HG02970 (cell line): ENCODE results near the gene HSPB9.

ENCODE experiments used
- ATAC-seq: cut with Tn5 transposase; IDR thresholded peaks from one replicate; pipeline ENCODE4 v1.9.1; 2021; ENCODE audit warnings: mild to moderate bottlenecking, moderate library complexity, moderate number of reproducible peaks; ENCODE audit not compliant: unreplicated experiment, low FRiP score

The HSPB9 gene

GRCh38 chr17:42122371-42123303 is at the start of gene HSPB9:
Gene HSPB9 (plus strand): TSS chr17:42122804. CDS start chr17:42122851, 47 bp downstream.
- no peak for ATAC-seq

GRCh38 chr17:42075789-42076188 is 46.8 kb upstream of the HSPB9 start:
- no peak for ATAC-seq

- ATAC-seq = no peak
These were observed 45.6 kb upstream of the HSPB9 start for GRCh38 chr17:42076797-42077559.

- ATAC-seq = no peak
These were observed 44.8 kb upstream of the HSPB9 start for GRCh38 chr17:42077755-42078154.

GRCh38 chr17:42078396-42079043 is 44.1 kb upstream of the HSPB9 start:
- ATAC-seq = no peak

GRCh38 chr17:42079541-42079940 is 43.1 kb upstream of the HSPB9 start:
- ATAC-seq = no peak

- no peak for ATAC-seq
These were observed 41.0 kb upstream of the HSPB9 start for GRCh38 chr17:42081516-42082129.

GRCh38 chr17:42087042-42087701 is 35.4 kb upstream of the HSPB9 start:
- ATAC-seq = no peak

GRCh38 chr17:42087736-42088705 is 34.6 kb upstream of the HSPB9 start:
- no peak for ATAC-seq

GRCh38 chr17:42088736-42089135 is 33.9 kb upstream of the HSPB9 start:
- ATAC-seq = no peak

- no peak for ATAC-seq
These were observed 31.4 kb upstream of the HSPB9 start for GRCh38 chr17:42090964-42091790.

GRCh38 chr17:42092939-42093338 is 29.7 kb upstream of the HSPB9 start:
- no peak for ATAC-seq

GRCh38 chr17:42094375-42095069 is 28.1 kb upstream of the HSPB9 start:
- no peak for ATAC-seq

GRCh38 chr17:42096360-42097111 is 26.1 kb upstream of the HSPB9 start:
- ATAC-seq = no peak

- no peak for ATAC-seq
These were observed 24.6 kb upstream of the HSPB9 start, which contains the start of gene ZNF385C for GRCh38 chr17:42097691-42098631. Gene ZNF385C (minus strand): TSS chr17:42098473. CDS start chr17:42063056, 35,417 bp downstream.
